GM19328 (cell line): ENCODE data around the gene SKI.

Source experiments
- ATAC-seq: cut with Tn5 transposase; IDR thresholded peaks from one replicate; pipeline ENCODE4 v1.9.1; 2021; ENCODE audit warnings: mild to moderate bottlenecking, moderate library complexity; ENCODE audit not compliant: unreplicated experiment

Gene SKI

DNA sequence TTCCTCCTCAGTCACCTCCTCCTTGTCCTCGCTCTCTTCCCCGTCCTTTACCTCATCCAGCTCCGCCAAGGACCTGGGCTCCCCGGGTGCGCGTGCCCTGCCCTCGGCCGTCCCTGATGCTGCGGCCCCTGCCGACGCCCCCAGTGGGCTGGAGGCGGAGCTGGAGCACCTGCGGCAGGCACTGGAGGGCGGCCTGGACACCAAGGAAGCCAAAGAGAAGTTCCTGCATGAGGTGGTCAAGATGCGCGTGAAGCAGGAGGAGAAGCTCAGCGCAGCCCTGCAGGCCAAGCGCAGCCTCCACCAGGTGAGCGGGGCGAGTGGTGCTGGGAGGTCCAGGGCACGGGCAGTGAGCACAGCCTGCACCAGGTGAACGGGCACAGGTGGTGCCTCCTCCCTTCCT is 76.2 kb downstream of the SKI start:
- ATAC-seq: no peak

DNA sequence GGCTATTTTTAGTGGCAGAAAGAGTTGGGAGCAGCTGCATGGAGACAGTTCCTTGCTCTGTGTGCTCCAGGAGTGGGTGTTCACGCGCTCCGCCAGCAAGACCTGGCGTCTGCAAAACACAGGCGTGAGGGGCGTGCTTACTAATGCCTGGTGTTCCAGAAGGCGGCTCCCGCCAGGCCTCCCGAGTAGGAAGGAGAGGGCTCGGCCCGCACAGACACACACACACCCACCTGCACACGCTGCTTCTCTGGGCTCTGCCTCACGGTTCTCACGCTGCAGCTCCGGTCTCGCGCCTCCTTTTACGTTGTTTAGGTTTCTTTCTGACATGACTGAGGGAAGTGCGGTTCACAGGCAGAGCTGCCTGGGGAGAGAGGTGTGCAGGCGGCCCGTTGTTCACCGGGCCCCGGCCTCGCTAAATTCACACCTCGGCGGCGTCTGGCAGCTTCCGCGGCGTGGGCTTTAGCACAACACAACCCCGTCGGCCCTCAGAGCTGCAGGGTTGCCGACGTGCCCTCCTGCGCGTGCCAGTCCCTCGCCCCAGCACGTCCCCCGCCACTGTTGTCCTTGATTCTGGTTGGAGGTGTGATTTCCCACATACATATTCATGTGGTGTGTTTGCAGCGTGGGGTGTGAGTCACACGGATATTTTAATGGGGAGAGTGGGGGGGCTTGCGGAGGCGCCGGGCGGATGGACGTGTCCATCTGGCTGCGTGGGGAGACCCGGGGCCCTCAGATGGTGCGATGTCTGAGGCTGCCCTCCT is 77.0 kb downstream of the SKI start:
- no peak for ATAC-seq

DNA sequence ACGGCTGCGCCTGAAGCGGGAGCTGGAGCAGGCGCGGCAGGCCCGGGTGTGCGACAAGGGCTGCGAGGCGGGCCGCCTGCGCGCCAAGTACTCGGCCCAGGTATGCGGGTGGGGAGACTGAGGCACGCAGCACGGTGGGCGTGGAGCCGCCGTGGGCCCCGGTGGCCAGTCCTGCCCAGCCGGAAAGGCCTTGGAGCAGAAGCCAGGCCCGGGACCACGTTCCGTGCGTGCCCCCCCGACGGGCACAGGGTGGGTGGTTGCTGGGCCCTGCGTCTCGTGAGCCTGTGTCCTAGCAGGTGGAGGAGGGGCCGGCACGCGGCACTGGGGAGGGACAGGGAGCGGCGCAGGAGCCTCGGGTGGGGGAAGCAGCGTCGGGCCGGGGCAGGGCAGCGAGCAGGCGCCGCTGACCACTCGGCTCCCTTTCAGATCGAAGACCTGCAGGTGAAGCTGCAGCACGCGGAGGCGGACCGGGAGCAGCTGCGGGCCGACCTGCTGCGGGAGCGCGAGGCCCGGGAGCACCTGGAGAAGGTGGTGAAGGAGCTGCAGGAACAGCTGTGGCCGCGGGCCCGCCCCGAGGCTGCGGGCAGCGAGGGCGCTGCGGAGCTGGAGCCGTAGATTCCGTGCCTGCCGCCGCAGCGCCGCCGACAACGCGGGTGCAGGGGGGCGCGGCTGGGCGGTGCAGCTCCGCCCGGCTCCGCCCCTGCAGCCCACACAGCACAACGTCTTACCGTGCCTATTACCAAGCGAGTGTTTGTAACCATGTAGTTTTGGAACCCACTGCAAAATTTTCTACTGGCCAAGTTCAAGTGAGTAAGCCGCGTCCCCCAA is 78.2 kb downstream of the SKI start:
- no peak for ATAC-seq

DNA sequence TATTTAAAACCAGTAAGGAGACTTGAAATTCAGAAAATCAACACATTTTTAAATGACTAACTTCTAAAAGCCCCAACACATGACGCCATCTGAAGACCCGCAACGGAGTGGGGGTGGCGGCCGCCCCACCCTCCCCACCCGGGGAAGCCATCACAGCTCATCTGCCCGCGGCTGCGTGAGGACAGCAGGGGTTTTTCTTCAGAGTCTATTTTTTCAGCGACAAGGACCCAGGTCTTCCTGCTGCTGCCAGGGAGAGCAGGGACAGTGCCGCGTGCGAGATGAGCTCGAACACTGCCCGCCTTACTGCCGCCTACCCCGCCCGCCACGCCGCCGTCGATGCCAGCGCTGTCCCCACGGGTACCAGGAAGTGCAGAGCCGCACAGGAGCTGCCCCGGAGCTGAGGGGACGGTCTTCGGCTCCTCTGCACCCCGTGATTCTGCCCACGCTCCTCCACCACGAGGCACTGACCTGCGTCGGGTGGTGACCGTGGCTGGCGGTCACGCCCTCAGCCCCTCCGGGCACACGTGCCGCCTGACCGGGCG is 79.0 kb downstream of the SKI start:
- no peak for ATAC-seq

DNA sequence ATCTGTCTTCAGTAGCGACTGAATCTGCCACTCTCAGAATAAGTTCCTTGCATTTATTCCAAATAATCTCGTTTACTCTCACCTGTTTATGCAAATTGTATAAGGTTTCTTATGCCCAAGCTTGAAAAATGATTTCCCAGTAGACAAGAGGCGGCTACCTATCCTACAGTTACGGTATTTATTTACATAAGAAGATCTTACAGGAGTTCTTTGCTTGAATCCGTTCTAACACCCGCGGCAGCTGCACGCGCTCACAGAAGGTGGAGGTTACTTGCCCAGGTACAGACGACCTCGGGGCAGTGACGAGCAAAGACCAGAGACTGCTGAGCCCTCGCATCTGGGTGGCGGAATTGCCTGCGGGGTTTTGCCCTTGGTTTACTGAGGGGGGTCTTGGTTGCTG is 79.9 kb downstream of the SKI start:
- ATAC-seq: no peak

DNA sequence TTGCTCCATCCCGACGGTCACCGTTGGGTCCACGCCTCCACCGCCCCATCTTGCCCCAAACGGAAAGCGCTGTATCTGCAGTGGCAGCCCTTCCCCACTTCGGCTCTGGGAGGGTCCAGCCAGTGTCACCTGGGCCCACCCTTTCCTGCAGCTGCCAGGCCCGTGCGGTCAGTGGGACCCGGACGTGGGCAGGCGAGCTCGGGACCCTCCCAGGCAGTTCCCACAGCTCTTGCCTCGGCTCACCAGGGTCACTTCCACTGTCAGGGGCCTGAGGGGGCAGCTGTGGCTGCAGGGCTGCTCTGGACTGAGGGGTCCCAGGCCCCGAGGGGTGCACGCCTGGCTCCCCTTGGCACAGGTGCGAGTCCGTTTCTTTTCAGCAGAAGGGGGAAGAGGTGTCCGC is 80.7 kb downstream of the SKI start:
- ATAC-seq: no peak

DNA sequence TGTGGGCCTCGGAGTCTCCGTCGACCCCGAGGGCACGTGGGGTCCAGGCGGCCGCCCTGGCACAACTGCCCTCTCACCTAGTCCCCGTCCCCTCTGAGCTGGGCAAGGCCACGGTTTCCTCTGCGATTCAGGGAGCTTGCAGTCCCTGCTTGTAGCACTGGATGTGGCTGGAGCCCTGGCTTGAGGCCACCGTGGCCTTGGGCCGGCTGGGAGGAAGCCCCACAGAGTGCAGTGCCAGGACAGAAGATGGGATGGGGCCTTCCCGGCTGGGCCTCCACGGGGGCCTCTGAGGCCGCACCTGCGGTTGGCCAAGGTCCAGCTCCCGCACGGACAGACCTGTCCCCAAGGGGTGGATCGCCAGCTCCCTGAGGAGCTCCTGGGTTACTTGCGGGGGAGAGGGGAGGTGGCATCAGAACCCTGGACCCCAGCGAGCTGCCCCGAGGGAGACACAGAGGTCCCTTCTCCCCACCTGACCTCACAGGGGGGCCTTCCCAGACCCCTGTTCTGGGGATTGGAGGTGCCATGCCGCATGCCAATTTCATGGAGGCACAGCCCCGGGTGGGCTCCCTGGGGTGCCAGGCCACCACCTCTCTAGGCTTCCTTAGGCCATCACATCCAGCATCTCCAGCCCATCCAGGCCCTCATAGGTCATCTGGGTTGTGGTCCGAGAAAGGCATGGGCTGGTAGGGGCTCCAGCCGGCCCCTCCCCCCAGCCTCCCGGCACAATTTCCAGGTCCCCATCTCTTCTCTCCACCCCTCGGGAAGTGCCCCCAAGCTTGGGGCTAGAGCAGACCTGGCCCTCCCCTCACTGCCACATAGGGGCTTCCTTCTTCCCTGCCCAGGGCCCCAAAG is 82.4 kb downstream of the SKI start:
- ATAC-seq: no peak

DNA sequence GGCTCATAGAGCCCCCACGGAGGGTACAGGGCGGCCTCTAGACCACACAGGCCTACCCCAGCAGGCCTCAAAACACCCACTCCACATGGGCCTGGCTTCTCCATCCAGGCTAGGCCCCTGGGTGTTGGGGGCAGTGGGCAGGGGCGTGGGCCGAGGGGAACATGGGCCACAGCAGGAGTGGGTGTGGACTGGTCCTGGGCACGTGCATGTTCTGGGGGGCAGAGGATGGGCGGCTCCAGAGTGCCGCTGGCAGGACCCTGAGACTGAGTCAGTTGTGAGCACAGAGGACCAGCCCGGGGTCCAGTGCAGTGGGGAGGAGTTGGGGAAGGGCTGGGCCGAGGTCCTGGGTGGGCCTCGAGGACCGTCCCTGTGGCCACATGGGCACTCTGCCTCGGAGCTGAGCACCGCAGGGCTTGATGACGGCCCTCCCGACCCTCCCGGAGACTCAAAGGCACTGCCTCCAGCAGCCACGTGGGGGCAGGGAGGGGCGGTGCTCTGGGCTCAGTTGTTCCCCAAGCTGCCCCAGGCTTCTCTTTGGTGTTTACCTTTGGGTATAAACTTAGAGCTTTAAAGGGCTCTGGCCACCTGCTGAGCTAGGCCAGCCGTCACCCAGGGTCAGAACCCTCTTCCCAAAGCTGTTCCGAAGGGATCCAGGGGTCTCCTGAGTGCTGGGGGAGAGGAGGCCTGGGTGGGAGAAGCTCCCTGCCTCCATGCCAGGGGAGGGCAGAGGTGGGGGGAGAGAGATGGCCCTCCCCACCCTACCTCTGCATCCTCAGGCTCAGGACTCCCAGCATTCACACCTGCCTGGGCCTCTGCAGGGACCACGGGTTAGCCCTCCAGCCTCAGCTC is 83.3 kb downstream of the SKI start:
- ATAC-seq: no peak

DNA sequence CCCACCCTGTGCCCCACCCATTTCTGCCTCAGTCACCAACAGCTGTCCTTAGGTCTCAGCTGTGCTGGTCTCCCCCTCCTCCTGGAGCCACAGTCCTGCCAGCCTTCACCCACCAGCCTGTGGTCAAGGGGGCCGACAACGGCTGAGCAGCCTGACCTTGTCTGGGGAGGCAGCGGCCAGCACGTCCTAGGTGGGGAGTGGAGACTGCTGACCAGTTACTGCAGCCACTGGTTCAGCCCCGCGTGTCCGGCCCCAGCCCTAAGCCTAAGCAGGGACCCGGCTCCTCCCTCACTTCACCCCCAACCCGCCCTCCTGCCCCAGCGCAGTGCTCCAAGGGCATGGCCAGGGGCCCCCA is 84.0 kb downstream of the SKI start:
- ATAC-seq: no peak

DNA sequence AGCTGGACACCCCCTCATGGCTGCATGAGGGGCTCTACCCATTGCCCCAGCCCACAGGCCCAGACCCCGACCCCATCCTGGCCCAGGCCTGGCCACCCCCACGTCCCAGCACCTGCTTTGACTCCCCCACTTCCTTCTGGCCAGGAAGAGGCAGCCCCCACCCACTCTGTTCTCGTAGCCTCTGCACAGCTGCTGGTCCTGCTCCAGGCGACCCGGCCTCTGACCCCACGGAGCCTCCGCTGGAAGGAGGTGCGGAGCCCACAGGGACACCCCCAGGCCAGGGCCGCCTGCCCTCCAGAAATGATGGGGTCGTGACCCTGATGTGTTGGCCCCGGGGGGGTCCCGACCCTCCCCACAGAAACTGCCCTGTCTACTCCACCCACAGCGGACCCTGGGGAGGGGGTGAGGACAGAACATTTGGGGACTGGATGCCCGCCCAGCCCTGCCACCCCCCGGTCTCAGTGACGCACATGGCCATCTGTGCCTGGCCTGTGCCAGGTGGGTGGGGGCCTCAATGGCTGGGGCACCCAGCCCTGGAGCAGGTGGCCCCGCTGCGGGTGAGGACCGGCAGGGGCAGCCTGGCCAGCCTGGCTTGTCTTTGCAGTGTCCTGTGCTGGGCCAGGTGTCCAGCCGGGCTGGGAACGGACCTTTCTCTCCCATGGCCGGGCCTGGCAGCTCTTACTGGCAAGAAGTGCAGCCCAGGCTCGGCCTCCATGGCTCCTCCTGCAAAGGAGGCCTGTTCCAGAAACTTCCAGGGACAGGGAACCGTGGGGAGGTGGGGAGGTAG is 84.6 kb downstream of the SKI start:
- ATAC-seq: no peak

DNA sequence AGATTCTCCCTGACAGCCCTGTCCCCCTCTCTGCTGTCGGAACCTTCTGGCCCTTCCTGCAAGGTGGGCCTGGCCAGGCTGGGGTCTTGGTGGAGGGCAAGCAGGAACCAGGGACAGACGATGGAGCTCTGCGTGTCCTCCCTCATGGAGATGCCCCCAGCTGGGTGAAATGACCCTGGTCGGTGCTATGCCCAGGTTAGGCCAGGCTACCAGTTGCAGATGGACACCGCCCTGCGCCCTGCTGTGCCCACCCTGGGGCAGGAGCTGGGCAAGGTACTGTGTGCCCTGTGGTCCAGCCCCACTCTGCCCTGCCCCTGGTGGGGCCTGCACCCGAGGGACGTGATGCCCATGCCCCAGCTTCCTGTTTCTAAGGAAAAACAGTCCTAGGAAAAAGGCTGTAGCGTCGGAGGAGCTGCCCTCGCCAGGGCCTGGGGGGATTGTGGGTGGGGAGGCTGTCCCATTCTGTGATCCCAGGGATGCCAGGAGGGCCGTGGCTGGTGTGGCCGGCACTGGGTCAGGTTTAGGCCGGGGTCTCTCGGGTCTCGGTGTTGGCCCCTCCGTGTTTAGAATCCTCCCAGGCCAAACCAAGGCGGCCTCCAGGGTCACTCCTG is 85.6 kb downstream of the SKI start:
- no peak for ATAC-seq

DNA sequence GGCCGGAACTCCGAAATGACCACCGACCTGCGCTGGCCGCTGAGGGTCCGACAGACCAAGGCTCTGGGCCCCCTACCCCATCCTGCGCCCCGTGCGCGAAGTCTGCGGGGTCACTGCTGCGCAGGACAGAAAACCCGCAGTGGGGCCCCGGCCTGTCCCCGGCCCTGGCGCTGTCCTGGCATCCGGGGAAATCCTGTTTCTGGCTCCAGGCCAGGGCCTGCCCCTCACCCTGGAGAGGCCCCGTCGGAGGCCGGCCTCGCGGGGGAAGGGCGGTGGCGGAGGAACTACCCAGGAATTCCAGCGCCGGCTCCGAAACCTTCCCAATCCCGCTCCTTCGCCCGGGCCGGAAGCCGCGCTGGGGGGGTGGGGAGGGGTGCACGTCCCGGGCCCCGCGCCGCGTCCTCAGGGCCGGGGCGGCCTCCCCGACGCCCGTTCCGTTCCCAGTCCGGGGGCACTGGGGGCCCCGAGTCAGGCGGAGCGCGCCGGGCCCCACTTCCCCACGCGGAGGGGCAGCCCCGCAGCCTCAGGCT is 86.2 kb downstream of the SKI start:
- no peak for ATAC-seq

DNA sequence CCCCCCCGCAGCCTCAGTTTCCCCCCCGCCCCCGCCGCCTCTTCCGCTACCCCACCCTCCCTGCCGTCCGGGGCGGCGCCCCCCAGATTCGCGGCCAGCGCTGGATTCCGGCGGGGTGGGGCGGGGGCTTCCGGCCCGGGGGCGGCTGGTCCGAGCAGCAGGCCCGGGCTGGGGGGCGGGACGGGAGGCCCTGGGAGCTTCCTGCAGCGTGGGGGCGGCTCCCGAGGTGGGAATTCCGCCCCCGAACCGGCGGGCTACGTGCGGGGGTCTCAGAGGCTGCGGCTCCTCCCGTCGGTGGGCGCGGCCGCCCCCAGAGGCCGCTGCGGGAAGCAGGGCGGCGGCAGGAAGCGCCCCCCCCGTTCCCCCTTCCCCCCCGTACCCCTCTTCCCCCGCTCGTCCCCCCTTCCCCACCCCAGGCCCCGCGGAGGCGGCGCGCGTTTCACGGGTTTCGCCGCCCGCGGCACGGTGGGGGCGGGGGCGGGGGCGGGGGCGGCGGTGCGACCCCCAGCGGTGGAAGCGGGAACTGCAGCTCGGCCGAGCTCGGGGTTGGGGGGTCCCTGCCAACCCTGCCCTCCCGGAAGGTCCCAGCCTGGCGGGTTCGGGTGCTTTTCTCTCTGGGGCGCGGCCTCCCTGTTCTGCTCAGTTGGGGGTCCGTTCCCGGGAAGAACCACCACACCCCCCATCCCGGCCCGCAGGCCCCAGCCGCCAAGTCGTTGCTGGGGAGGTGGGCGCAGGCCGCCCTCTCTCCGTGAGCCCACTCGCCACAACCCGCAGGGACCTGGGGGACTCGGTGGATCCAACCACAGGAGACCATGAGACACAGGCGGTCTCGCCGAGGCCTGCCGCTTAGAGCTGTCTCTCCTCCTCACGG is 86.9 kb downstream of the SKI start:
- no peak for ATAC-seq

DNA sequence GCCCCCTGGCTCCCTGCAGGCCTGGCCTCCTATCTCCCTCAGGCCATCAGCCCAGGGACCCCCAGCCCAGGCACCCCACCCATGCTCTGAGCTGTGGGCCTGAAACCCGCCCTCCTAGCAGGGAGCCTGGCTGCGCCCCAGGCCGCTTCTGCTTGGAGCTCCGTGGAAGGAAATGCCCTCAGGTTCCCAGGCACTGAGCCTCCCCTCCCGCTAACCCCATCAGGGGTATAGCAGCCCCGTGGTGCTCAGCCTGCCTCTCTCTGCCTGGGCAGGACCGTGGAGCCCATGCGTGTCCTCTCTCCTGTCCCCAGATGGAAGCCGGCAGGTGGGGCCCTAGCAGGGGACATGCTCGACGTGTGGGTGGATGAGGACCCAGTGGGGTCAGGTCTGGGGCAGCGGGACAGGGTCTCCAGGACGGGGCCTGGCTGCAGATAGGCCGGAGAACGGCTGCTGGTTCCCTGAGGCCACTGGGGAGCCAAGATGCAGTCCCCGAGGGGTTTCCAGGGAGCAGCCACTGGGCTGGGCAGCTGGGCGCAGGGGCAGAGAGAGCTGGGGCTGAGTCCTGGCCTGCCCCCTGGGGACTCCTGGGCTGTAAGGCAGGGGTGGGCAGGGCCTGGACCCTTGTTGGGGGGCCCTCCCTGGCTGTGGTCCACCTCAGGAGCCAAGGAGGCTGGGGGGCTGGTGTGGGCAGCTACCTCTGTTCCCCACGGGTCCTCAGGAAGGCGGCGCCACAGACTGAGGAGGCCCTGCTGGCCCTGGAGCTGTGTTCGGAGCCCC is 87.7 kb downstream of the SKI start:
- ATAC-seq: no peak

DNA sequence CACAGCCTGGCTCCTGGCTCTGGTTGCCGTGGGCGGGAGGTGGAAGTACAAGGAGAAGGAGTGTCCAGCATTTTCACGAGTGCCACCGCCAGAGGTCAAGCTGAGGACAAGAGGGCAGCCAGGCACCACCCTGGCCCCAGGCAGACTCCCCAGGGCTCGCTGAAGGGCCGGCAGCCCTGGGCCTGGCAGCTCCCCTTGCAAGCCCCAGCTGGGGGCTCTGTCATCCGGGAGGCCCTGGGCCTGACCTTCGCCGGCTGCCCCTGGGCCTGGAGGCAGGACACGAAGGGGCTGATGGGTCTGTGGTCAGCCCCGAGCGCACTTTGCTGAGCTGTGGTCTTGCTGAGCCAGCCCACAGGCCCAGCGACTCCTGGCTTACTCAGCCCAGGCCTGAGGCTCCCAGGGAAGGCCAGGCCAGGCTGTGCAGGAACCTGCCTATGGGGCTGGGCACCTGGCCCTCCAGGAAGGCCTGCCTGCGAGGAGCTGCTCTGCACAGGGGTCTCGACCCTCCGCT is 88.4 kb downstream of the SKI start:
- ATAC-seq: no peak

DNA sequence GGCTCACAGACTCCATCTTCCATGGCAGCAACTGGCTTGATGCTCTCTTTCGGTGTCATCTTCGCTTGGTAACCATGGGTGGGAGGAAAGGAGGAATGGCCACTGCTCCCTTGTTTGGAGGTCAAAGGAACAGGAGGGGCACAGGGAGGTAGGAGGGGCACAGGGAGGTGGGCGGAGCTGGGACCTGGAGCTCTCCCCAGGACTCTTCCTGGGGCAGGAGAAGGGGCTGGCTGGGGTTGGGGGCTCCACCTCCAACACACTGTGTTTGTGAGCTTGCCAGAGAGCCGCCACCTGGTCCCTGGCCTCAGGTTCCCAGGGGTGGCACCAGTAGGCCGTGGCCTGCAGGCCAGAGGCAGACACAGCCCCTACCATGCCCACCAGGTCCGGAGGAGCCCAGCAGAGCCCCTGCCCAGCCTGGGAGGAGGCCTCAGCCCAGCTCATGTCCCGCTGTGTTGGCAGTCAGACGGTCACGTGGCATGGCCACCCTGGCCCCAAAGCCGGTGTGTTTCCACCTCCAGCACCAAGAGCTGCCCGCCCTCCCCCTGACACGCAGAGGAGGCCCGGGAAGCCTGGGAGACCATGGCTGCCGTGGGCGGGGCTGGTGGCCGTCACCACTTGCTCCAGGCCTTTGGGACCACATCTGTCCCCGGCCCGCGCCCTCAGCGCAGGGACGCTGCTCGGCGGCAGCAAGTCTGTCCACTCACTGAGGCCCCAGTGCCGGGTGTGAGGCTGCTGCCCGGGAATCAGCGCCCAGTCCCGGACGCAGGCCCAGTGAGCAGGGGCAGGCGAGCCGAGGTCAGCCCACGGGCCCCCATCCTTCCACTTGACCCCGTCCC is 89.3 kb downstream of the SKI start:
- no peak for ATAC-seq
